Measurements from ENCODE around the gene GPC4.

Gene GPC4

DNA sequence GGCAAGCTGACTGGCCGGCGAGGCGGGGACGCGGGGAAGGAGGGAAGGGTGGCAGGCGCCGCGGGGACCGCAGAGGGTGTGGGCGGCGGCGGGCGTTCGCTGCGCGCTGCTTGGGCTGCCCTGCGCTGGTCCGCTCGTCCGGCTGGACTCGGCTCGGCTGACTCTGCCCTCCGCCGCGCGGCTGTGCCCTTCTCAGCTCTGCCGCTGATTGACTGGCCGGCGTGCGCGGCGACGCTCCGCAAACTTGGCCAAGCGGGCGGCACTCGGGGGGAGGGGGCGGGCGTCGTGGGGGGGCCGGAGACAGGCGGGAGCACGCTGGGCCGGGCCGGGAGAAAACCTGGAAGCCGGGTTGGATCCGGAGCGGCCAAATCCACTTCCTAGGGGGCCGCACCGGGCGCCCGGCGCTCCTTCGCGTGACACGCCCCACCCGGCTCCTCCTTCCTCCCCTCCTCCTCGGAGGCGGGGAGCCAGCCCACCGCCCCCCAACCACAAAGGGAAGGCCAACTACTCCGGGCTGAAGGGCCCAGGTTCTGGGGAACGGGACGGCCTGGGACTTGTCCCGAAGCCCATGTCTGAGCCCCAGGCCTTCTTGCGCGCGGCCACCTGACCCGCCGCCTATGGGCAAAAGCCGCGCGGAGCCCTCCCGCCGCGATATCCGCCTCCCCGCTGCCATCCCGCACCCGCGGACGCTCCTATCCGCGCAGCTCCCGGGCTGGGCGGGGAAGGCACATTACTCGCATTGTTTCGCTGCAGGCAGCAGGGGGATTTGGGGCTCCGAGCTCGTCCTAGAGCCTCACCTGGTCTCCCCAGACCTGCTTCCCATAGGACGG, at the start of gene GPC4:
TSS of gene GPC4 (minus strand) at position 214 of the 830 bp plus-strand sequence. CDS start 524 bp downstream, outside the sequence.
- TF ChIP-seq, protein P1, sequence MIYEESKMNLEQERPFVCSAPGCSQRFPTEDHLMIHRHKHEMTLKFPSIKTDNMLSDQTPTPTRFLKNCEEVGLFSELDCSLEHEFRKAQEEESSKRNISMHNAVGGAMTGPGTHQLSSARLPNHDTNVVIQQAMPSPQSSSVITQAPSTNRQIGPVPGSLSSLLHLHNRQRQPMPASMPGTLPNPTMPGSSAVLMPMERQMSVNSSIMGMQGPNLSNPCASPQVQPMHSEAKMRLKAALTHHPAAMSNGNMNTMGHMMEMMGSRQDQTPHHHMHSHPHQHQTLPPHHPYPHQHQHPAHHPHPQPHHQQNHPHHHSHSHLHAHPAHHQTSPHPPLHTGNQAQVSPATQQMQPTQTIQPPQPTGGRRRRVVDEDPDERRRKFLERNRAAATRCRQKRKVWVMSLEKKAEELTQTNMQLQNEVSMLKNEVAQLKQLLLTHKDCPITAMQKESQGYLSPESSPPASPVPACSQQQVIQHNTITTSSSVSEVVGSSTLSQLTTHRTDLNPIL (CRISPR knock-in tag; IDR thresholded peaks at IDR 0.05; ENCODE audit: low read depth), result no peak
- TF ChIP-seq ZC3H10 (CRISPR knock-in tag; IDR thresholded peaks at IDR 0.05), result no peak
- no peak for TF ChIP-seq ZNF565 (CRISPR knock-in tag; conservative IDR thresholded peaks at IDR 0.05; ENCODE audit: low read depth)
- TF ChIP-seq BACH2 (CRISPR knock-in tag; IDR thresholded peaks at IDR 0.05; ENCODE audit: borderline replicate concordance), result no peak
- no peak for TF ChIP-seq OSR1 (CRISPR knock-in tag; IDR thresholded peaks at IDR 0.05)
- no peak for TF ChIP-seq ESRRG (CRISPR knock-in tag; IDR thresholded peaks at IDR 0.05)
- TF ChIP-seq SNAI2 (CRISPR knock-in tag; IDR thresholded peaks at IDR 0.05), result no peak
- no peak for TF ChIP-seq ARNTL (CRISPR knock-in tag; IDR thresholded peaks at IDR 0.05; ENCODE audit: borderline replicate concordance, low read depth)
- TF ChIP-seq TCF4 (CRISPR knock-in tag; IDR thresholded peaks at IDR 0.05; ENCODE audit: borderline replicate concordance), result no peak
- TF ChIP-seq PPARA (CRISPR knock-in tag; IDR thresholded peaks at IDR 0.05; ENCODE audit: borderline replicate concordance), result no peak
- TF ChIP-seq CSDC2 (CRISPR knock-in tag; IDR thresholded peaks at IDR 0.05), result no peak
- no peak for TF ChIP-seq ZNF8 (CRISPR knock-in tag; IDR thresholded peaks at IDR 0.05)
- peak; percentile 75 for ATAC-seq

DNA sequence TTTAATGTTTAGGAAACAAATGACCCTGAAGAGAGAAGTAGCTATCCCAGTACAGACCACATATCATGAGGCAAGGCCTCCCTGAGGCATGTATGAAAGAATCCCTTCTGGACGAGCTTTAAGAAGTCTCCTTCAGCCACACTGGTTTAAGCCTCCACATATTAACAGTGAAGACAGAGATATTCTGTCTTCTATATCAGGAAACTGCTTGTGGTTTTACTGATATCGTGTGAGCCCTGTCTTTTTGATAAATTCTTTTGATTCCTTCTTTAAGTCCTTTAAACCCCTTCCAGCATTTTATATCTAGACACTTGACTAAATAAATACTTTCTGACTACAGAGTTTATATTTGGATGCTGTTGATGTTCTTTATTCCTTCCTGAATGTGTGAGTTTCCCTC, 45.9 kb upstream of the GPC4 start:
- TF ChIP-seq, protein P2, sequence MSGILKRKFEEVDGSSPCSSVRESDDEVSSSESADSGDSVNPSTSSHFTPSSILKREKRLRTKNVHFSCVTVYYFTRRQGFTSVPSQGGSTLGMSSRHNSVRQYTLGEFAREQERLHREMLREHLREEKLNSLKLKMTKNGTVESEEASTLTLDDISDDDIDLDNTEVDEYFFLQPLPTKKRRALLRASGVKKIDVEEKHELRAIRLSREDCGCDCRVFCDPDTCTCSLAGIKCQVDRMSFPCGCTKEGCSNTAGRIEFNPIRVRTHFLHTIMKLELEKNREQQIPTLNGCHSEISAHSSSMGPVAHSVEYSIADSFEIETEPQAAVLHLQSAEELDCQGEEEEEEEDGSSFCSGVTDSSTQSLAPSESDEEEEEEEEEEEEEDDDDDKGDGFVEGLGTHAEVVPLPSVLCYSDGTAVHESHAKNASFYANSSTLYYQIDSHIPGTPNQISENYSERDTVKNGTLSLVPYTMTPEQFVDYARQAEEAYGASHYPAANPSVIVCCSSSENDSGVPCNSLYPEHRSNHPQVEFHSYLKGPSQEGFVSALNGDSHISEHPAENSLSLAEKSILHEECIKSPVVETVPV (CRISPR knock-in tag; IDR thresholded peaks at IDR 0.05), result no peak
- TF ChIP-seq ZC3H10 (CRISPR knock-in tag; IDR thresholded peaks at IDR 0.05) (no peak), OSR1 (CRISPR knock-in tag; IDR thresholded peaks at IDR 0.05) (no peak), ARNTL (CRISPR knock-in tag; IDR thresholded peaks at IDR 0.05; ENCODE audit: borderline replicate concordance, low read depth) (no peak), ZNF565 (CRISPR knock-in tag; conservative IDR thresholded peaks at IDR 0.05; ENCODE audit: low read depth) (no peak), SNAI2 (CRISPR knock-in tag; IDR thresholded peaks at IDR 0.05) (no peak), ISL1 (CRISPR knock-in tag; IDR thresholded peaks at IDR 0.05) (no peak), TCF4 (CRISPR knock-in tag; IDR thresholded peaks at IDR 0.05; ENCODE audit: borderline replicate concordance) (no peak), ZNF8 (CRISPR knock-in tag; IDR thresholded peaks at IDR 0.05) (no peak), CSDC2 (CRISPR knock-in tag; IDR thresholded peaks at IDR 0.05) (no peak)
- TF ChIP-seq, protein P3, sequence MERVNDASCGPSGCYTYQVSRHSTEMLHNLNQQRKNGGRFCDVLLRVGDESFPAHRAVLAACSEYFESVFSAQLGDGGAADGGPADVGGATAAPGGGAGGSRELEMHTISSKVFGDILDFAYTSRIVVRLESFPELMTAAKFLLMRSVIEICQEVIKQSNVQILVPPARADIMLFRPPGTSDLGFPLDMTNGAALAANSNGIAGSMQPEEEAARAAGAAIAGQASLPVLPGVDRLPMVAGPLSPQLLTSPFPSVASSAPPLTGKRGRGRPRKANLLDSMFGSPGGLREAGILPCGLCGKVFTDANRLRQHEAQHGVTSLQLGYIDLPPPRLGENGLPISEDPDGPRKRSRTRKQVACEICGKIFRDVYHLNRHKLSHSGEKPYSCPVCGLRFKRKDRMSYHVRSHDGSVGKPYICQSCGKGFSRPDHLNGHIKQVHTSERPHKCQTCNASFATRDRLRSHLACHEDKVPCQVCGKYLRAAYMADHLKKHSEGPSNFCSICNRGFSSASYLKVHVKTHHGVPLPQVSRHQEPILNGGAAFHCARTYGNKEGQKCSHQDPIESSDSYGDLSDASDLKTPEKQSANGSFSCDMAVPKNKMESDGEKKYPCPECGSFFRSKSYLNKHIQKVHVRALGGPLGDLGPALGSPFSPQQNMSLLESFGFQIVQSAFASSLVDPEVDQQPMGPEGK (CRISPR knock-in tag; IDR thresholded peaks at IDR 0.05; ENCODE audit: borderline replicate concordance), result no peak
- TF ChIP-seq, protein P4, sequence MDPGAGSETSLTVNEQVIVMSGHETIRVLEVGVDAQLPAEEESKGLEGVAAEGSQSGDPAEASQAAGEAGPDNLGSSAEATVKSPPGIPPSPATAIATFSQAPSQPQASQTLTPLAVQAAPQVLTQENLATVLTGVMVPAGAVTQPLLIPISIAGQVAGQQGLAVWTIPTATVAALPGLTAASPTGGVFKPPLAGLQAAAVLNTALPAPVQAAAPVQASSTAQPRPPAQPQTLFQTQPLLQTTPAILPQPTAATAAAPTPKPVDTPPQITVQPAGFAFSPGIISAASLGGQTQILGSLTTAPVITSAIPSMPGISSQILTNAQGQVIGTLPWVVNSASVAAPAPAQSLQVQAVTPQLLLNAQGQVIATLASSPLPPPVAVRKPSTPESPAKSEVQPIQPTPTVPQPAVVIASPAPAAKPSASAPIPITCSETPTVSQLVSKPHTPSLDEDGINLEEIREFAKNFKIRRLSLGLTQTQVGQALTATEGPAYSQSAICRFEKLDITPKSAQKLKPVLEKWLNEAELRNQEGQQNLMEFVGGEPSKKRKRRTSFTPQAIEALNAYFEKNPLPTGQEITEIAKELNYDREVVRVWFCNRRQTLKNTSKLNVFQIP (CRISPR knock-in tag; IDR thresholded peaks at IDR 0.05; ENCODE audit: borderline replicate concordance, low read depth), result no peak
- TF ChIP-seq, protein P5, sequence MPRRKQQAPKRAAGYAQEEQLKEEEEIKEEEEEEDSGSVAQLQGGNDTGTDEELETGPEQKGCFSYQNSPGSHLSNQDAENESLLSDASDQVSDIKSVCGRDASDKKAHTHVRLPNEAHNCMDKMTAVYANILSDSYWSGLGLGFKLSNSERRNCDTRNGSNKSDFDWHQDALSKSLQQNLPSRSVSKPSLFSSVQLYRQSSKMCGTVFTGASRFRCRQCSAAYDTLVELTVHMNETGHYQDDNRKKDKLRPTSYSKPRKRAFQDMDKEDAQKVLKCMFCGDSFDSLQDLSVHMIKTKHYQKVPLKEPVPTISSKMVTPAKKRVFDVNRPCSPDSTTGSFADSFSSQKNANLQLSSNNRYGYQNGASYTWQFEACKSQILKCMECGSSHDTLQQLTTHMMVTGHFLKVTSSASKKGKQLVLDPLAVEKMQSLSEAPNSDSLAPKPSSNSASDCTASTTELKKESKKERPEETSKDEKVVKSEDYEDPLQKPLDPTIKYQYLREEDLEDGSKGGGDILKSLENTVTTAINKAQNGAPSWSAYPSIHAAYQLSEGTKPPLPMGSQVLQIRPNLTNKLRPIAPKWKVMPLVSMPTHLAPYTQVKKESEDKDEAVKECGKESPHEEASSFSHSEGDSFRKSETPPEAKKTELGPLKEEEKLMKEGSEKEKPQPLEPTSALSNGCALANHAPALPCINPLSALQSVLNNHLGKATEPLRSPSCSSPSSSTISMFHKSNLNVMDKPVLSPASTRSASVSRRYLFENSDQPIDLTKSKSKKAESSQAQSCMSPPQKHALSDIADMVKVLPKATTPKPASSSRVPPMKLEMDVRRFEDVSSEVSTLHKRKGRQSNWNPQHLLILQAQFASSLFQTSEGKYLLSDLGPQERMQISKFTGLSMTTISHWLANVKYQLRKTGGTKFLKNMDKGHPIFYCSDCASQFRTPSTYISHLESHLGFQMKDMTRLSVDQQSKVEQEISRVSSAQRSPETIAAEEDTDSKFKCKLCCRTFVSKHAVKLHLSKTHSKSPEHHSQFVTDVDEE (CRISPR knock-in tag; IDR thresholded peaks at IDR 0.05), result no peak
- no peak for ATAC-seq

DNA sequence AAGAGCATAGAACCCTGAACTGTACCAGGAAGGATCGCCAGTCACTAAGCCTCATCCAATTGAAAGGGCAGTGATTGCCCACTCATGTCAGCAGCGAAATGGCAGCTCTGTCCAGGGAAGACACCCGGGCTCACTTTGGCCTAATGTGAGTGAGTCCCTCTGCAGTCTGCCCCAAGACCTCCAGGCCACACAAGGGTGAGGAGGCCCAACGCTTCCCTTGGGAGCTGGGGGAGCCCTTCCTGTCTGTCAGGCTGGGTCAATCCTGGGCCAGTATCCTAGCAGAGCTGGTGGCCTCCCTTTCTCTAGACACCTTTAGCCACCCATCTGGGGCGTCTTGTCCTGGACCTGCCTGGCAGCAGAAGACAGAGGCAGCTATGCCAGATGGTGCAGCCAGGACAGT, 39.6 kb upstream of the GPC4 start:
- no peak for ATAC-seq
- TF ChIP-seq ZFP3 (CRISPR knock-in tag; IDR thresholded peaks at IDR 0.05) (no peak), ZNF70 (CRISPR knock-in tag; IDR thresholded peaks at IDR 0.05) (no peak), TOX (CRISPR knock-in tag; IDR thresholded peaks at IDR 0.05; ENCODE audit: borderline replicate concordance) (no peak), ISL1 (CRISPR knock-in tag; IDR thresholded peaks at IDR 0.05) (no peak)
